BJ (cell line): ENCODE measurements around the gene ACR. TPM values are rescaled to one million over a fixed set of nuclear protein-coding genes. Genes with fewer than 3 reads are reported as not detected.
"Not testable (repeated sequence)": the region's sequence is repeated elsewhere in the genome, so short reads cannot be mapped to it uniquely, and the experiment has no call there.

Experiments used
- CTCF ChIA-PET: fragments of 350-600 bp; formaldehyde crosslinking; extraction: SDS; loops from one replicate; lab custom pipeline; 2021; ENCODE audit warnings: antibody characterized with exemption, inconsistent platforms; lab: Yijun Ruan, JAX
- POLR2A ChIA-PET: fragments of 300-600 bp; sonication (Branson Sonifier 250); formaldehyde crosslinking; extraction: SDS; loops from one replicate; lab custom pipeline; 2021; ENCODE audit warnings: antibody characterized with exemption; lab: Charles Lee
- DNase-seq: peaks from one replicate; pipeline ENCODE4 v3.0.0-alpha.2; 2011; ENCODE audit warnings: low read depth
- H3K27me3 ChIP-seq: 2 replicates; pipeline ENCODE4 v1.6.0; 2011; ENCODE audit warnings: low read length; ENCODE audit not compliant: control insufficient read depth, insufficient read depth
- H3K36me3 ChIP-seq: 2 replicates; pipeline ENCODE4 v1.5.1; 2011; ENCODE audit warnings: low read length; ENCODE audit not compliant: control insufficient read depth, insufficient read depth
- H3K4me3 ChIP-seq: 2 replicates; pipeline ENCODE4 v1.5.1; 2011; ENCODE audit warnings: low read depth, mild to moderate bottlenecking, control low read depth, low read length
- polyA plus RNA-seq: library from polyadenylated mRNA; depleted of rRNA; stranded (reverse); fragments of >200 nt; gene quantifications from 2 replicates; pipeline ENCODE4 v1.2.3, GENCODE V29; 2011; rRNA removed
- small RNA-seq: library from RNA; depleted of rRNA; stranded (forward); fragments of <200 nt; gene quantifications from one replicate; pipeline ENCODE3, GENCODE V24; 2012; ENCODE audit warnings: low replicate concordance, low read depth; ENCODE audit not compliant: insufficient read length

Gene ACR
- polyA plus RNA-seq, 1 experiment, result 0.12 TPM

- H3K4me3 ChIP-seq, CTCF ChIA-PET, DNase-seq, POLR2A ChIA-PET, H3K36me3 ChIP-seq, H3K27me3 ChIP-seq: not testable (repeated sequence)
These were observed 47.3 kb downstream of the ACR start for GRCh38 chr22:50785289-50785688.

DNA sequence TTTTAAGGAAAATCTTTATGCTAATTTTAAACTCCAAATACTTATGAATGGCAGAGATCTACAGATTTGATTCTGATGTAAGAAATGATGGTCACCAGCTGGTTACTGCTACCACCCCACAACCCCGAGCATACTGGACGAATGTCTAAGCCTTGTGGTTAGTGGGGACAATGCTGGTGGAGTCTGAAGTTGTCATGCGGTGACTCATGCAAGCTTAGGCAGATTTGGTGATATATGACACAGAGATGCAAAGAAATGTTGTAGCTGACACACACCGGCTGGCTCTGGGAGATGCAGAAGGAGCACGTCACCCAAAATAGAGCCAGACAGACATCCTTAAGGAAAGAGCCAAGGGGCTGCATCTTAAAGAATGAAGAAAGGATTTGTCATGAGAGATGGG, 48.9 kb downstream of the ACR start:
- DNase-seq, CTCF ChIA-PET, H3K27me3 ChIP-seq, H3K4me3 ChIP-seq, POLR2A ChIA-PET, H3K36me3 ChIP-seq: not testable (repeated sequence)

Small RNAs within 50 kb of the gene (small RNA-seq; reads per million reads assigned to genes)
- gene RNU6-409P, result not detected

Other genes with a start within 250 kb of the ACR start
- gene LMF2, start 230.5 kb upstream of the ACR start, polyA plus RNA-seq, result 54.0 and 111 TPM in 2 replicates
- gene NCAPH2, start 230.0 kb upstream of the ACR start, polyA plus RNA-seq, result 16.1 and 31.7 TPM in 2 replicates
- gene SCO2, start 212.6 kb upstream of the ACR start, polyA plus RNA-seq, result 0.78 and 2.5 TPM in 2 replicates
- gene TYMP, start 208.2 kb upstream of the ACR start, polyA plus RNA-seq, result 13.1 and 20.6 TPM in 2 replicates
- 0.34 and 0.39 TPM in 2 replicates for gene KLHDC7B, start 192.3 kb upstream of the ACR start, polyA plus RNA-seq
- not detected in 2 replicates for gene SYCE3, start 175.3 kb upstream of the ACR start, polyA plus RNA-seq
- gene CPT1B, start 159.8 kb upstream of the ACR start, polyA plus RNA-seq, result 3.2 and 4.3 TPM in 2 replicates
- gene CHKB, start 155.4 kb upstream of the ACR start, polyA plus RNA-seq, result 31.5 and 51.2 TPM in 2 replicates
- gene MAPK8IP2, start 137.4 kb upstream of the ACR start, polyA plus RNA-seq, result 0.17 and 0.39 TPM in 2 replicates
- 15.7 and 36.9 TPM in 2 replicates for gene ARSA, start 110.1 kb upstream of the ACR start, polyA plus RNA-seq
- gene SHANK3, start 65.4 kb upstream of the ACR start, polyA plus RNA-seq, result 0.21 and 0.25 TPM in 2 replicates
- 32.5 and 41.6 TPM in 2 replicates for gene RABL2B, start 45.4 kb downstream of the ACR start, polyA plus RNA-seq